K562 (cell line): ENCODE results near the gene TIAL1. TPM values are rescaled to one million over a fixed set of nuclear protein-coding genes. Genes with fewer than 3 reads are reported as not detected.

Experiments
- CCAR2 ChIP-seq: fragments of 200-400 bp; formaldehyde crosslinking; IDR thresholded peaks from 2 replicates; pipeline ENCODE4 v1.6.1; 2017; ENCODE audit warnings: mild to moderate bottlenecking, low read depth, low read length
- MAFK ChIP-seq: IDR thresholded peaks from 2 replicates; pipeline ENCODE4 v1.6.1; 2011; ENCODE audit warnings: low read length, improper control_type of control experiment
- MYC ChIP-seq, 2 experiments: fragments of 250-450 bp in 1 of 2; sonication (Bioruptor Pico) in 1 of 2; IDR thresholded peaks; 2 replicates each; pipeline versions ENCODE4 v1.5.1 to v1.6.1; 2012 to 2021; ENCODE audit warnings: low read depth in 2 of 2, borderline replicate concordance in 1 of 2, improper control_type of control experiment in 1 of 2, low read length in 1 of 2, mild to moderate bottlenecking in 1 of 2, moderate library complexity in 1 of 2
- POLR2A ChIP-seq: fragments of 450-650 bp; conservative IDR thresholded peaks from 2 replicates; pipeline ENCODE4 v1.6.1; 2016
- RBM25 ChIP-seq: fragments of 200-400 bp; formaldehyde crosslinking; IDR thresholded peaks from 2 replicates; pipeline ENCODE4 v1.6.1; 2018; ENCODE audit warnings: low read length, low read depth, moderate library complexity; ENCODE audit not compliant: severe bottlenecking
- SUPT5H ChIP-seq: fragments of 450-650 bp; IDR thresholded peaks from 2 replicates; pipeline ENCODE4 v1.6.1; 2016
- TCF3 ChIP-seq: sonication (generic); formaldehyde crosslinking; IDR thresholded peaks from 2 replicates; pipeline ENCODE4 v1.4.0; 2020; ENCODE audit warnings: mild to moderate bottlenecking, missing genetic modification reagents
- XRCC4 ChIP-seq: IDR thresholded peaks from one replicate; pipeline ENCODE4 v1.6.1; 2011; ENCODE audit not compliant: insufficient read depth, insufficient read length; ENCODE audit errors: extremely low read depth
- ZNF347 ChIP-seq: fragments of 450-650 bp; formaldehyde crosslinking; IDR thresholded peaks from 2 replicates; pipeline ENCODE4 v1.4.0; 2020; ENCODE audit warnings: low read depth, mild to moderate bottlenecking, moderate library complexity
- polyA plus RNA-seq, 8 experiments: library from polyadenylated mRNA; depleted of rRNA in 4 of 8; stranded (reverse) in 5 of 8; unstranded in 3 of 8; fragments of >200 nt; fragmentation: Nextera tagmentation in 2 of 8; fragmentation: Illumina TruSeq in 1 of 8; extraction: Ambion mirVana in 2 of 8; extraction: Trizol in 1 of 8; gene quantifications; 2 replicates each; pipeline versions ENCODE4 v1.2.1 to v1.2.3, GENCODE V29; 2011 to 2014; ENCODE audit warnings: inconsistent platforms in 1 of 8, missing spikeins in 1 of 8
- total RNA-seq, 7 experiments: library from RNA; depleted of rRNA in 6 of 7; stranded (reverse); fragments of >200 nt in 6 of 7; fragmentation: Illumina TruSeq in 2 of 7; extraction: Trizol in 2 of 7; gene quantifications; 2 replicates each; pipeline versions ENCODE4 v1.2.1 to v1.2.3, GENCODE V29; 2011 to 2021; ENCODE audit warnings: low replicate concordance in 1 of 7
- TF ChIP-seq, protein P1 (sequence below), 2 experiments: fragments of 450-650 bp in 1 of 2; sonication (generic) in 1 of 2; formaldehyde crosslinking; conservative IDR thresholded peaks; 2 replicates each; pipeline versions ENCODE4 v1.4.0 to v1.8.1; 2020 to 2022; ENCODE audit warnings: mild to moderate bottlenecking in 1 of 2, missing genetic modification reagents in 1 of 2
- TF ChIP-seq, protein P2 (sequence below): sonication (generic); formaldehyde crosslinking; IDR thresholded peaks from 2 replicates; pipeline ENCODE4 v1.8.0; 2022; ENCODE audit warnings: missing genetic modification reagents, mild to moderate bottlenecking, borderline replicate concordance
- TF ChIP-seq, protein P3 (sequence below): sonication (generic); formaldehyde crosslinking; IDR thresholded peaks from 2 replicates; pipeline ENCODE4 v1.8.0; 2022; ENCODE audit warnings: mild to moderate bottlenecking, missing genetic modification reagents
- TF ChIP-seq, protein P4 (sequence below): fragments of 250-450 bp; sonication (Bioruptor Pico); IDR thresholded peaks from 2 replicates; pipeline ENCODE4 v1.4.0; 2020

The TIAL1 gene
- total and polyA plus RNA-seq, 9 of the 15 experiments (the other 6 are each of a cell fraction or from before 2014, with no cell fraction given), result 22.5 to 126 (median 58.2) TPM

DNA sequence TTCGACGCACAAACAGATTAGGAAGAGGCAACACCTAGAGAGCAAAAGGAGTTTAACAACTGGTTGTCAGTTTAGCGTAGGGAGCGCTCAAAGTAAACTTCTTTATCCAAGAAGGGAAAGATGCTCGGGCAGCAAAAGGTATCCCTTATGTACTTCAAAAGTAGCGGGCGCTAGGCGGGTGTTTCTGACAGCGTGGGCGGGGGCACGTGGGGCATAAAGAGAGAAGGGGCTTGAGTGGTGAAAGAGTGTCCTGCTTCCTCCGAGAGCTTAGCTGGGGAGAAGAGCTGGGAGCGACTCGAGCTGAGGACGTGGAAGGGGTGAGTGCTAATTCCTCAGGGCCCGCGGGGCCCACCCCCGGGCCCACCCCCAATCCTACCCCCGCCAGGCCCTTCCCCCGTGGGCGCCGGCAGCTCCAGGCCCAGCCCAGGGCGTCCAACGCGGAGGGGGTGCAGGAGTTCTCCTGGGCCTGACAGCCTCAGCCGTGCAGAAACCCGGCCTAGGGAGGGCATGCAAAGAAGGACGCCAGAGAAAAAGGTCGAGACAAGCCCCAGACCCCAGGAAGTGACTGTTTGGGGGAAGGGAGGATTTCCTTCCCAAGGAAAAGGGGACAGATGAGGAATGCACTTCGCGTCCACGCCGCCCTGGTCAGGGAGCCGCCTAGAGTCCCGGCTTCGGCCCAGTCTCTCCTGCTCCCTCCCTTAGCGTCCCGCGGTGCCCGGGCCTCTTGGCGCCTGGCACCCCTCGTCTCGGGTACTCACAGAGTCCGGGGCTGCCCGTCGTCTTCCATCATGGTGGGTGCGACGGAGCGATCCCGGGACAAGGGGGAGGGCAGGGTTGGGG lies 868 bp downstream of the TIAL1 start (continued):
- TF ChIP-seq CCAR2 (no peak), SUPT5H (no peak), POLR2A (no peak), MYC (IDR thresholded peaks at IDR 0.05; ENCODE audit: low read depth, low read length) (0 out of 2 replicates have a peak, but pooled peaks have one; percentile 28), MYC (CRISPR knock-in tag; IDR thresholded peaks at IDR 0.05; ENCODE audit: borderline replicate concordance, low read depth) (no peak), RBM25 (no peak), XRCC4 (no peak), TCF3 (CRISPR knock-in tag) (no peak), ZNF347 (CRISPR knock-in tag) (no peak), MAFK (no peak)
- TF ChIP-seq, protein P1, sequence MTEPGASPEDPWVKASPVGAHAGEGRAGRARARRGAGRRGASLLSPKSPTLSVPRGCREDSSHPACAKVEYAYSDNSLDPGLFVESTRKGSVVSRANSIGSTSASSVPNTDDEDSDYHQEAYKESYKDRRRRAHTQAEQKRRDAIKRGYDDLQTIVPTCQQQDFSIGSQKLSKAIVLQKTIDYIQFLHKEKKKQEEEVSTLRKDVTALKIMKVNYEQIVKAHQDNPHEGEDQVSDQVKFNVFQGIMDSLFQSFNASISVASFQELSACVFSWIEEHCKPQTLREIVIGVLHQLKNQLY (CRISPR knock-in tag; conservative IDR thresholded peaks at IDR 0.05), result no peak
- TF ChIP-seq, protein P2, sequence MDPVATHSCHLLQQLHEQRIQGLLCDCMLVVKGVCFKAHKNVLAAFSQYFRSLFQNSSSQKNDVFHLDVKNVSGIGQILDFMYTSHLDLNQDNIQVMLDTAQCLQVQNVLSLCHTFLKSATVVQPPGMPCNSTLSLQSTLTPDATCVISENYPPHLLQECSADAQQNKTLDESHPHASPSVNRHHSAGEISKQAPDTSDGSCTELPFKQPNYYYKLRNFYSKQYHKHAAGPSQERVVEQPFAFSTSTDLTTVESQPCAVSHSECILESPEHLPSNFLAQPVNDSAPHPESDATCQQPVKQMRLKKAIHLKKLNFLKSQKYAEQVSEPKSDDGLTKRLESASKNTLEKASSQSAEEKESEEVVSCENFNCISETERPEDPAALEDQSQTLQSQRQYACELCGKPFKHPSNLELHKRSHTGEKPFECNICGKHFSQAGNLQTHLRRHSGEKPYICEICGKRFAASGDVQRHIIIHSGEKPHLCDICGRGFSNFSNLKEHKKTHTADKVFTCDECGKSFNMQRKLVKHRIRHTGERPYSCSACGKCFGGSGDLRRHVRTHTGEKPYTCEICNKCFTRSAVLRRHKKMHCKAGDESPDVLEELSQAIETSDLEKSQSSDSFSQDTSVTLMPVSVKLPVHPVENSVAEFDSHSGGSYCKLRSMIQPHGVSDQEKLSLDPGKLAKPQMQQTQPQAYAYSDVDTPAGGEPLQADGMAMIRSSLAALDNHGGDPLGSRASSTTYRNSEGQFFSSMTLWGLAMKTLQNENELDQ (CRISPR knock-in tag), result no peak
- TF ChIP-seq, protein P3, sequence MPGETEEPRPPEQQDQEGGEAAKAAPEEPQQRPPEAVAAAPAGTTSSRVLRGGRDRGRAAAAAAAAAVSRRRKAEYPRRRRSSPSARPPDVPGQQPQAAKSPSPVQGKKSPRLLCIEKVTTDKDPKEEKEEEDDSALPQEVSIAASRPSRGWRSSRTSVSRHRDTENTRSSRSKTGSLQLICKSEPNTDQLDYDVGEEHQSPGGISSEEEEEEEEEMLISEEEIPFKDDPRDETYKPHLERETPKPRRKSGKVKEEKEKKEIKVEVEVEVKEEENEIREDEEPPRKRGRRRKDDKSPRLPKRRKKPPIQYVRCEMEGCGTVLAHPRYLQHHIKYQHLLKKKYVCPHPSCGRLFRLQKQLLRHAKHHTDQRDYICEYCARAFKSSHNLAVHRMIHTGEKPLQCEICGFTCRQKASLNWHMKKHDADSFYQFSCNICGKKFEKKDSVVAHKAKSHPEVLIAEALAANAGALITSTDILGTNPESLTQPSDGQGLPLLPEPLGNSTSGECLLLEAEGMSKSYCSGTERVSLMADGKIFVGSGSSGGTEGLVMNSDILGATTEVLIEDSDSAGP (CRISPR knock-in tag), result no peak
- TF ChIP-seq, protein P4, sequence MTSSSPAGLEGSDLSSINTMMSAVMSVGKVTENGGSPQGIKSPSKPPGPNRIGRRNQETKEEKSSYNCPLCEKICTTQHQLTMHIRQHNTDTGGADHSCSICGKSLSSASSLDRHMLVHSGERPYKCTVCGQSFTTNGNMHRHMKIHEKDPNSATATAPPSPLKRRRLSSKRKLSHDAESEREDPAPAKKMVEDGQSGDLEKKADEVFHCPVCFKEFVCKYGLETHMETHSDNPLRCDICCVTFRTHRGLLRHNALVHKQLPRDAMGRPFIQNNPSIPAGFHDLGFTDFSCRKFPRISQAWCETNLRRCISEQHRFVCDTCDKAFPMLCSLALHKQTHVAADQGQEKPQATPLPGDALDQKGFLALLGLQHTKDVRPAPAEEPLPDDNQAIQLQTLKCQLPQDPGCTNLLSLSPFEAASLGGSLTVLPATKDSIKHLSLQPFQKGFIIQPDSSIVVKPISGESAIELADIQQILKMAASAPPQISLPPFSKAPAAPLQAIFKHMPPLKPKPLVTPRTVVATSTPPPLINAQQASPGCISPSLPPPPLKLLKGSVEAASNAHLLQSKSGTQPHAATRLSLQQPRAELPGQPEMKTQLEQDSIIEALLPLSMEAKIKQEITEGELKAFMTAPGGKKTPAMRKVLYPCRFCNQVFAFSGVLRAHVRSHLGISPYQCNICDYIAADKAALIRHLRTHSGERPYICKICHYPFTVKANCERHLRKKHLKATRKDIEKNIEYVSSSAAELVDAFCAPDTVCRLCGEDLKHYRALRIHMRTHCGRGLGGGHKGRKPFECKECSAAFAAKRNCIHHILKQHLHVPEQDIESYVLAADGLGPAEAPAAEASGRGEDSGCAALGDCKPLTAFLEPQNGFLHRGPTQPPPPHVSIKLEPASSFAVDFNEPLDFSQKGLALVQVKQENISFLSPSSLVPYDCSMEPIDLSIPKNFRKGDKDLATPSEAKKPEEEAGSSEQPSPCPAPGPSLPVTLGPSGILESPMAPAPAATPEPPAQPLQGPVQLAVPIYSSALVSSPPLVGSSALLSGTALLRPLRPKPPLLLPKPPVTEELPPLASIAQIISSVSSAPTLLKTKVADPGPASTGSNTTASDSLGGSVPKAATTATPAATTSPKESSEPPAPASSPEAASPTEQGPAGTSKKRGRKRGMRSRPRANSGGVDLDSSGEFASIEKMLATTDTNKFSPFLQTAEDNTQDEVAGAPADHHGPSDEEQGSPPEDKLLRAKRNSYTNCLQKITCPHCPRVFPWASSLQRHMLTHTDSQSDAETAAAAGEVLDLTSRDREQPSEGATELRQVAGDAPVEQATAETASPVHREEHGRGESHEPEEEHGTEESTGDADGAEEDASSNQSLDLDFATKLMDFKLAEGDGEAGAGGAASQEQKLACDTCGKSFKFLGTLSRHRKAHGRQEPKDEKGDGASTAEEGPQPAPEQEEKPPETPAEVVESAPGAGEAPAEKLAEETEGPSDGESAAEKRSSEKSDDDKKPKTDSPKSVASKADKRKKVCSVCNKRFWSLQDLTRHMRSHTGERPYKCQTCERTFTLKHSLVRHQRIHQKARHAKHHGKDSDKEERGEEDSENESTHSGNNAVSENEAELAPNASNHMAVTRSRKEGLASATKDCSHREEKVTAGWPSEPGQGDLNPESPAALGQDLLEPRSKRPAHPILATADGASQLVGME (CRISPR knock-in tag), result no peak
